ENCODE data around the gene IL17A. TPM values are rescaled to one million over a fixed set of nuclear protein-coding genes. Genes with fewer than 3 reads are reported as not detected.

IL17A gene
- total RNA-seq, 1 experiment from 2014 or later: not detected

DNA sequence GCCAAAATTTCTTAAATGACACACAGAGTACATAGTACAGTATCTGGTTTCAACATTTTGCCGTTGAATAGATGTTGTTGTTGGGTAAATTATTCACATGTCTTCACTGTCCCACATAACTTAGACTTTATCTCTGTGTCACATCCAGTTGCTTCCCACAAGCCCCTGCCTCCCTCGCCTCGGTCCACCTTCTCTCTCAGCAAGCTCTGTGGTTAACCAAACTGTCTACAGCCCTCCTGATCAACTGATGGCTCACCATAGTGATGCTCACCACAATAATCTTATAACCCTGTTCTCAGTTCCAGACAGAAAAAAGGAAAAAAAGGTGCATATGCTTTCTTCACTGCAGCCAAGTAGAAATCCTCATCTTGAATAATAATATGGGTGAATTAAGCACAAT lies 35.1 kb downstream of the IL17A start:
- peaks cover 19% of the 10 kb centered on the region for H3K27me3 Mint-ChIP-seq (ENCODE audit: insufficient read depth, unreplicated experiment)
- intact Hi-C loops (cut with micrococcal nuclease; ENCODE audit: unreplicated experiment): no loop called here
- H3K27ac Mint-ChIP-seq (ENCODE audit: unreplicated experiment): no peak overlapping the region
- H3K27me3 ChIP-seq (replicated peaks; ENCODE audit: control insufficient read depth, insufficient read depth, low read length): no peaks in the 10 kb centered on the region
- BruUV-seq (replicated peaks): no TSS peak
- peaks cover 6% of the 10 kb centered on the region for H3K4me1 Mint-ChIP-seq (ENCODE audit: low read depth, unreplicated experiment)
- H3K36me3 ChIP-seq (ENCODE audit: control insufficient read depth, insufficient read depth, low read length): no peaks in the 10 kb centered on the region
- POLR2A ChIA-PET: no interaction called here
- no peak overlapping the region for H3K4me3 ChIP-seq (ENCODE audit: low read depth, low read length)
- H3K36me3 Mint-ChIP-seq (ENCODE audit: insufficient read depth, unreplicated experiment): no peaks in the 10 kb centered on the region
- TF ChIP-seq, protein P1, sequence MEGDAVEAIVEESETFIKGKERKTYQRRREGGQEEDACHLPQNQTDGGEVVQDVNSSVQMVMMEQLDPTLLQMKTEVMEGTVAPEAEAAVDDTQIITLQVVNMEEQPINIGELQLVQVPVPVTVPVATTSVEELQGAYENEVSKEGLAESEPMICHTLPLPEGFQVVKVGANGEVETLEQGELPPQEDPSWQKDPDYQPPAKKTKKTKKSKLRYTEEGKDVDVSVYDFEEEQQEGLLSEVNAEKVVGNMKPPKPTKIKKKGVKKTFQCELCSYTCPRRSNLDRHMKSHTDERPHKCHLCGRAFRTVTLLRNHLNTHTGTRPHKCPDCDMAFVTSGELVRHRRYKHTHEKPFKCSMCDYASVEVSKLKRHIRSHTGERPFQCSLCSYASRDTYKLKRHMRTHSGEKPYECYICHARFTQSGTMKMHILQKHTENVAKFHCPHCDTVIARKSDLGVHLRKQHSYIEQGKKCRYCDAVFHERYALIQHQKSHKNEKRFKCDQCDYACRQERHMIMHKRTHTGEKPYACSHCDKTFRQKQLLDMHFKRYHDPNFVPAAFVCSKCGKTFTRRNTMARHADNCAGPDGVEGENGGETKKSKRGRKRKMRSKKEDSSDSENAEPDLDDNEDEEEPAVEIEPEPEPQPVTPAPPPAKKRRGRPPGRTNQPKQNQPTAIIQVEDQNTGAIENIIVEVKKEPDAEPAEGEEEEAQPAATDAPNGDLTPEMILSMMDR (IDR thresholded peaks at IDR 0.05; ENCODE audit: insufficient read depth in 1 of 2, low read depth in 1 of 2, low read length in 1 of 2, severe bottlenecking in 1 of 2, unreplicated experiment in 1 of 2): no peak
- H3K9me3 Mint-ChIP-seq (ENCODE audit: unreplicated experiment): no peaks in the 10 kb centered on the region
- CTCF ChIA-PET: no interaction called here
- H3K4me1 ChIP-seq: 0 out of 2 replicates have a peak, but pooled peaks cover 3% of the 10 kb centered on the region
- H3K4me3 Mint-ChIP-seq (ENCODE audit: unreplicated experiment): no peak overlapping the region
- no peaks in the 10 kb centered on the region for H3K9me3 ChIP-seq
- DNase-seq: no peak

DNA sequence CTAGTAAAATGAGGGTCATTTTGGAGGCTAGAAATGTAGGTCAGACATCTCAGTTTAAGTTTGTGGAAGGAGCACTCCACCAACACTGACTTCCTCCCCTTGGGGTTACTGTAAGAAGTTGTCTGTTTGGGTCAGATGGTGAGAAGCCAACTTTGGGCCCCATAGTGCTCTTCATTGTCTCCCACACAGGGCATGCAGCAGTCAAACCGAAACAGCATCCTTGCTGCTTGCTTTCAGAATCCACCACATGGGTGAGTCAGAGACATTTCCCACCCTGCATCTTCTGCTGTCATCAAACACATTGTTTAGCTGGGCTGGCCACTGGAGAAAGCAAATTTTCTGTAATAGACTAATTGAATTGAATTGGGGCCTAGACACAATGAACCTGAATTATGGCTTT lies 41.3 kb downstream of the IL17A start:
- Mint-ChIP-seq H3K4me1 (ENCODE audit: low read depth, unreplicated experiment) (no peaks in the 10 kb centered on the region), H3K27me3 (ENCODE audit: insufficient read depth, unreplicated experiment) (peaks cover 16% of the 10 kb centered on the region), H3K9me3 (ENCODE audit: unreplicated experiment) (no peaks in the 10 kb centered on the region), H3K4me3 (ENCODE audit: unreplicated experiment) (no peak overlapping the region), H3K36me3 (ENCODE audit: insufficient read depth, unreplicated experiment) (no peaks in the 10 kb centered on the region), H3K27ac (ENCODE audit: unreplicated experiment) (no peak overlapping the region)
- Histone ChIP-seq H3K36me3 (ENCODE audit: control insufficient read depth, insufficient read depth, low read length) (no peaks in the 10 kb centered on the region), H3K9me3 (no peaks in the 10 kb centered on the region), H3K4me3 (ENCODE audit: low read depth, low read length) (no peak overlapping the region), H3K4me1 (no peaks in the 10 kb centered on the region), H3K27me3 (replicated peaks; ENCODE audit: control insufficient read depth, insufficient read depth, low read length) (no peaks in the 10 kb centered on the region)
- BruUV-seq (replicated peaks): no TSS peak
- TF ChIP-seq, protein P1 (IDR thresholded peaks at IDR 0.05; ENCODE audit: insufficient read depth in 1 of 2, low read depth in 1 of 2, low read length in 1 of 2, severe bottlenecking in 1 of 2, unreplicated experiment in 1 of 2): no peak
- POLR2A ChIA-PET: no interaction called here
- intact Hi-C loops (cut with micrococcal nuclease; ENCODE audit: unreplicated experiment): no loop called here
- no peak for DNase-seq
- CTCF ChIA-PET: no interaction called here

DNA sequence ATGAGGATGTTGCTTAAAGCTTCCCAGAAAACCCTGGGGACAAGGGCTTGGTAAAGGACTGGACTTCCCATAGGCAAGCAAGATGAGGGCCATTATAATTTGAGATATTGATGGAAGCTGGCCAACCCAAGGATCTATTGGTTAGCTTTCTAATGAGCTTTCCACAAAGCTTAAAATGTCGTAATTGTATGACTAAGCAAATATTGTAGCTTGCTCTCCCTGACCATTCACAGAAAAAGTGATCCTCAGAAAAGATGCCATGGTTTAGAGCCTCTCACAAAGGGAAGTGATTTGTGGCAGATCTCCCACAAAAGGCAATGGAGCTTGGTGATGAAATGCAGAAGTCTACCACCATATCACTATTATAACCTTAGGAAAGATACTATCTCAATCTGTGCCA lies 44.5 kb downstream of the IL17A start:
- no peak overlapping the region for H3K27ac Mint-ChIP-seq (ENCODE audit: unreplicated experiment)
- TF ChIP-seq, protein P1 (IDR thresholded peaks at IDR 0.05; ENCODE audit: insufficient read depth in 1 of 2, low read depth in 1 of 2, low read length in 1 of 2, severe bottlenecking in 1 of 2, unreplicated experiment in 1 of 2): no peak
- no peaks in the 10 kb centered on the region for H3K4me1 Mint-ChIP-seq (ENCODE audit: low read depth, unreplicated experiment)
- H3K9me3 Mint-ChIP-seq (ENCODE audit: unreplicated experiment): no peaks in the 10 kb centered on the region
- Histone ChIP-seq H3K27me3 (replicated peaks; ENCODE audit: control insufficient read depth, insufficient read depth, low read length) (no peaks in the 10 kb centered on the region), H3K36me3 (ENCODE audit: control insufficient read depth, insufficient read depth, low read length) (no peaks in the 10 kb centered on the region), H3K4me1 (no peaks in the 10 kb centered on the region), H3K4me3 (ENCODE audit: low read depth, low read length) (no peak overlapping the region), H3K9me3 (no peaks in the 10 kb centered on the region)
- no peaks in the 10 kb centered on the region for H3K36me3 Mint-ChIP-seq (ENCODE audit: insufficient read depth, unreplicated experiment)
- CTCF ChIA-PET: interaction anchor here (1.3 kb wide), 1 partner anchor 68 kb away, joined by 4 read pairs; no protein-coding TSS in a partner anchor
- intact Hi-C loops (cut with micrococcal nuclease; ENCODE audit: unreplicated experiment): no loop called here
- no peaks in the 10 kb centered on the region for H3K27me3 Mint-ChIP-seq (ENCODE audit: insufficient read depth, unreplicated experiment)
- POLR2A ChIA-PET: no interaction called here
- no peak for DNase-seq
- H3K4me3 Mint-ChIP-seq (ENCODE audit: unreplicated experiment): no peak overlapping the region
- BruUV-seq (replicated peaks): no TSS peak
